ENCODE measurements around the gene MXRA7.
"Not testable (repeated sequence)": the region's sequence is repeated elsewhere in the genome, so short reads cannot be mapped to it uniquely, and the experiment has no call there.

Gene MXRA7

DNA sequence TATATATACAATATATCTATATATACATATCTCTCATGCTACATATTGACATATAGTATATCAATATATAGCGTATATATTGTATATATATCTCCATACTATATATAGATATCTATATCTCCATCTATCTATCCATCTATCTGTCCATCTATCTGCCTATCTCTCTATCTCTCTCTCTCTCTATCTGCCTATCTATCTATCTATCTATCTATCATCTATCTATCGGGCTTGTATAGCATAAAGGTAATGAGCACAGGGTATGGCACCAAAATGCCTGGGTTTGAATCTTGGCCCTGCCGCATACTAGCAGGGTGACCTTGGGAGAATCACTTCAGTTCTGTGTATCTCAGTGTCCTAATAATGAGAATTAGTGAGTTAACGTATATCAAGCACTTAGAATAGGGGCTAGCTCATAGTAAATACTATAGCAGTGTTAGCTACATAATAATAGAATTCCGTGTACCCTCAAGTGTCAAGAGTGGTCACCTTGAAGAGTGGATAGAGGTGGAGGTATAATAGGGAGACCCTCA is 68.7 kb downstream of the MXRA7 start:
- TF ChIP-seq, protein P1, sequence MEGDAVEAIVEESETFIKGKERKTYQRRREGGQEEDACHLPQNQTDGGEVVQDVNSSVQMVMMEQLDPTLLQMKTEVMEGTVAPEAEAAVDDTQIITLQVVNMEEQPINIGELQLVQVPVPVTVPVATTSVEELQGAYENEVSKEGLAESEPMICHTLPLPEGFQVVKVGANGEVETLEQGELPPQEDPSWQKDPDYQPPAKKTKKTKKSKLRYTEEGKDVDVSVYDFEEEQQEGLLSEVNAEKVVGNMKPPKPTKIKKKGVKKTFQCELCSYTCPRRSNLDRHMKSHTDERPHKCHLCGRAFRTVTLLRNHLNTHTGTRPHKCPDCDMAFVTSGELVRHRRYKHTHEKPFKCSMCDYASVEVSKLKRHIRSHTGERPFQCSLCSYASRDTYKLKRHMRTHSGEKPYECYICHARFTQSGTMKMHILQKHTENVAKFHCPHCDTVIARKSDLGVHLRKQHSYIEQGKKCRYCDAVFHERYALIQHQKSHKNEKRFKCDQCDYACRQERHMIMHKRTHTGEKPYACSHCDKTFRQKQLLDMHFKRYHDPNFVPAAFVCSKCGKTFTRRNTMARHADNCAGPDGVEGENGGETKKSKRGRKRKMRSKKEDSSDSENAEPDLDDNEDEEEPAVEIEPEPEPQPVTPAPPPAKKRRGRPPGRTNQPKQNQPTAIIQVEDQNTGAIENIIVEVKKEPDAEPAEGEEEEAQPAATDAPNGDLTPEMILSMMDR (IDR thresholded peaks at IDR 0.05; ENCODE audit: low read depth, low read length), result no peak
- no peaks in the 10 kb centered on the region for H3K27me3 ChIP-seq (ENCODE audit: insufficient read depth, low read depth, severe bottlenecking)
- H3K4me3 ChIP-seq (ENCODE audit: low read depth, low read length), result no peak overlapping the region
- no peaks in the 10 kb centered on the region for H3K36me3 ChIP-seq
- H3K27ac ChIP-seq, result no peak overlapping the region
- peaks cover 8% of the 10 kb centered on the region for H3K9me3 ChIP-seq (ENCODE audit: severe bottlenecking)
- no peak for DNase-seq

DNA sequence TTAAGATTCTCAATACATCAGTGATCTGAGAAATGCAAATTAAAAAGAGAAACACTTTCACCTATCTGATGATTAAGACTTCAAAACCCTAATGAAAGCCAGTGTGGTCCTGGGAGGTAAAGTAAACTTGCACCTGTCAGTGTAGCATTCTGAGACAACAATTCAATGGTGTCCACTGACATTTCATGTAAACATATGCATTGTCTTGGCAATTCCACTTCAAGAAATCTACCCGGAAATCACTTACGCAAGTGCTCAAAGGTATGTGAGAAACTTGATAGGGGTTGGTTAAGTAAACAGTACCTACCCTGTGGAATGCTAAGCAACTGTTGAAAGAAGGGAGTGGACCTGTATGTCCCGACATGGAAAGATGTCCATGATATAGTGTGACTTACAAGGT is 69.3 kb downstream of the MXRA7 start:
- Histone ChIP-seq H3K4me3 (ENCODE audit: low read depth, low read length) (no peak overlapping the region), H3K27me3 (ENCODE audit: insufficient read depth, low read depth, severe bottlenecking) (no peaks in the 10 kb centered on the region), H3K36me3 (no peaks in the 10 kb centered on the region), H3K9me3 (ENCODE audit: severe bottlenecking) (peaks cover 5% of the 10 kb centered on the region), H3K27ac (no peak overlapping the region)
- no peak for DNase-seq
- TF ChIP-seq, protein P1 (IDR thresholded peaks at IDR 0.05; ENCODE audit: low read depth, low read length), result no peak

DNA sequence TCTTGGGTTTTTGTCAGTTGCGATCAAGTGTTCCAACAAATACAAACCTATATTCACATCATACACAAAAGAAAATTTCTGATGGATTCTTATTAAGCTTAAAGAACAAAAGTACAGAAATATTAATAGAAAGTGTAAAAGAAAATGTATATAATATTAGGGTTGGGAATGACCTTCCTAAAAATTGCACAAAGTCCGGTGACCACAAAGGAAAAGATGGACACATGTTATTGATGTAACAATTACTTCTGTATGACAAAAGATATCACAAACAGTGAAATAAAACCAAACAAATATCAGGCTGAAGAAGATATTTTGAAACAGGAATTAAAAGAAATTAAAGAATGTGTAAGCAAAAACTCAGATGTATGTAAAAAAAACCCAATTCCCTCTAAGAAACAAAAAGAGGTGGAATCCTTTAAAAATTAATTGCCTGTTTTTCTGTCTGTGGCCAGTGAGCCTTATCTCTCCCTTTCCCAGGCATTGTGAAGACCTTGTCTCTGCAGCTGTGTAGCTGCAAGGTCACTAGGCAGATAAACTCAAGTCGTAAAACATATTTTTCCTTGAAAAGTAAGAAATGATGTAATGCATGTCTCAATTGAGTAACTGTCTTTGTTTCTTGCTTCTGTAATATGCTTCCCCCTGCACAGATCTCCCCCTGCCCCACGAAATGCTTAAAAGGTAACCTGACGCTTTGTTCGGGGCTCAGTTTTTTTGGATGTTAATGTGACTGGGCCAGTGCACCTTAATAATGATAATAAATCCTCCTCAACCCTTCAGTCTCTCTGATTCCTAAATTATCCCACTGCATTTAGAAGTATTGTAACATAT is 70.0 kb downstream of the MXRA7 start:
- no peaks in the 10 kb centered on the region for H3K27me3 ChIP-seq (ENCODE audit: insufficient read depth, low read depth, severe bottlenecking)
- no peak overlapping the region for H3K27ac ChIP-seq
- DNase-seq, result no peak
- H3K4me3 ChIP-seq (ENCODE audit: low read depth, low read length), result no peak overlapping the region
- H3K9me3 ChIP-seq (ENCODE audit: severe bottlenecking), result no peaks in the 10 kb centered on the region
- TF ChIP-seq, protein P1 (IDR thresholded peaks at IDR 0.05; ENCODE audit: low read depth, low read length), result no peak
- no peaks in the 10 kb centered on the region for H3K36me3 ChIP-seq

DNA sequence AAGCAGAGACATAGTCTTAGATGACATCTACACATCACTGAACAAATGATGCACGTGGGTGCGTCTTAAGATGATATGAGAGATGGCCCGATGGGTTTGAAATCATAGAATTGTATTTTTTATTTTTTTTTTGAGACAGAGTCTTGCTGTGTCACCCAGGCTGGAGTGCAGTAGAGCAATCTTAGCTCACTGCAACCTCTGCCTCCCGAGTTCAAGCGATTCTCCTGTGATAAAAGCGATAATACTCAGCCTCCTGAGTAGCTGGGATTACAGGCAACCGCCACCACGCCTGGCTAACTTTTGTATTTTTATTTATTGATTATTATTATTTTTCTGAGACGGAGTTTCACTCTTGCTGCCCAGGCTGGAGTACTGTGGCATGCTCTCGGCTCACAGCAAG is 72.5 kb downstream of the MXRA7 start:
- H3K27ac ChIP-seq, result no peak overlapping the region
- TF ChIP-seq, protein P1 (IDR thresholded peaks at IDR 0.05; ENCODE audit: low read depth, low read length), result no peak
- H3K27me3 ChIP-seq (ENCODE audit: insufficient read depth, low read depth, severe bottlenecking), result no peaks in the 10 kb centered on the region
- H3K9me3 ChIP-seq (ENCODE audit: severe bottlenecking), result no peaks in the 10 kb centered on the region
- H3K36me3 ChIP-seq, result no peaks in the 10 kb centered on the region
- H3K4me3 ChIP-seq (ENCODE audit: low read depth, low read length), result no peak overlapping the region
- DNase-seq, result no peak

DNA sequence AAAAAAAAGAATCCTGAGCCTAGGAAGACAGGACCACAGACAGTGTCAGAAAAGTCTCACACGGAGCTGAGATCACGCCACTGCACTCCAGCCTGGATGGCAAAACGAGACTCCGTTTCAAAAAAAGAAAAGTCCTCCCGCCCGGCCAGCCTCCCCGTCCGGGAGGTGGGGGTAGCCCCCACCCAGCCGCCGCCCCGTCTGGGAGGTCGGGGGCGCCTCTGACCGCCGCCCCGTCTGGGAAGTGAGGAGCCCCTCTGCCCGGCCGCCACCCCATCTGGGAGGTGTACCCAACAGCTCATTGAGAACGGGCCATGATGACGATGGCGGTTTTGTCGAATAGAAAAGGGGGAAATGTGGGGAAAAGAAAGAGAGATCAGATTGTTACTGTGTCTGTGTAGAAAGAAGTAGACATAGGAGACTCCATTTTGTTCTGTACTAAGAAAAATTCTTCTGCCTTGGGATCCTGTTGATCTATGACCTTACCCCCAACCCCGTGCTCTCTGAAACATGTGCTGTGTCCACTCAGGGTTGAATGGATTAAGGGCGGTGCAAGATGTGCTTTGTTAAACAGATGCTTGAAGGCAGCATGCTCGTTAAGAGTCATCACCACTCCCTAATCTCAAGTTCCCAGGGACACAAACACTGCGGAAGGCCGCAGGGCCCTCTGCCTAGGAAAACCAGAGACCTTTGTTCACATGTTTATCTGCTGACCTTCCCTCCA is 74.1 kb downstream of the MXRA7 start:
- DNase-seq; H3K27ac ChIP-seq; H3K27me3 ChIP-seq (ENCODE audit: insufficient read depth, low read depth, severe bottlenecking); H3K9me3 ChIP-seq (ENCODE audit: severe bottlenecking); H3K4me3 ChIP-seq (ENCODE audit: low read depth, low read length); H3K36me3 ChIP-seq: not testable (repeated sequence)

DNA sequence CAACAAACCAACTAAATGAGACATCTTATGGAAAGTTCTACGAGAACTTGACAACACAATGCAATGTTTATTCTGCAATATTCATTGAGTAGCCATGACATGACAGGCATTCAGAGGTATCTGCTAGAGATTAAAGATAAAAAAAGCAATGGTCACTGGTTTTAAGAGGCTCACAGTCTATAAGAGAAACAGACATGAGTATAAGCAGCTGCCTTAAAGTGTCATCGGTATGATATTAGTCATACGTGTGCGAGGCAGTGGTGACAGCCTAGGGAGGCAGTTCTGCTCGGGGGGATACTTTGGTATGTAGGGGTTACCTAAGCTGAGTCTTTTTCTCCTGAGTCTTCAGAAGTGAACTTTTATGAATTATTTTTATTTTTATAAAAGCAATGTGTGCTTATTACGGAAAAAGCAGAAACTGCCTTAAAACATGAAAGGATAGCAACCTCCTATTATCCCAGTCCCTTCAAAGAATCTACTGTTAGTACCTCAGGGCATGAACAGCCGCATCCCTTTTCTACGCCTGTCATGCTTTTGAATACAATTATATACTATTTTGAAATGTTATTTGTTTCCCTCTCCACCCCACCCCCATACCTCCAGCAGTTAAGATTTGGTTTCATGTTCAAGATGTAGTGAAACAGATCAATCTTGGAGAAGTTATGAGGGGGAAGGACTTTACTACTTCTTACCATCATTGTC is 75.0 kb downstream of the MXRA7 start:
- no peaks in the 10 kb centered on the region for H3K27me3 ChIP-seq (ENCODE audit: insufficient read depth, low read depth, severe bottlenecking)
- no peak overlapping the region for H3K27ac ChIP-seq
- DNase-seq, result no peak
- no peak overlapping the region for H3K4me3 ChIP-seq (ENCODE audit: low read depth, low read length)
- H3K36me3 ChIP-seq, result no peaks in the 10 kb centered on the region
- TF ChIP-seq, protein P1 (IDR thresholded peaks at IDR 0.05; ENCODE audit: low read depth, low read length), result no peak
- no peaks in the 10 kb centered on the region for H3K9me3 ChIP-seq (ENCODE audit: severe bottlenecking)

Measured in WERI-Rb-1 (cell line).